GM18870 (cell line): Measurements from ENCODE around the gene OLFML1.
A peak's percentile ranks its signal among the peaks of the same experiment; 100 is the strongest.

Experiments used
- ATAC-seq: cut with Tn5 transposase; IDR thresholded peaks from one replicate; pipeline ENCODE4 v1.9.1; 2021; ENCODE audit warnings: moderate library complexity; ENCODE audit not compliant: unreplicated experiment

The OLFML1 gene

GRCh38 chr11:7485186-7486097, at the start of gene OLFML1:
OLFML1 (plus strand) TSS chr11:7485506; CDS start chr11:7485876, 370 bp downstream.
- ATAC-seq, result no peak

- no peak for ATAC-seq
Measured at GRCh38 chr11:7436146-7436545, 49.2 kb upstream of the OLFML1 start.

GRCh38 chr11:7436657-7437056, 48.6 kb upstream of the OLFML1 start:
- ATAC-seq, result no peak

GRCh38 chr11:7437696-7438095, 47.6 kb upstream of the OLFML1 start:
- ATAC-seq, result no peak

GRCh38 chr11:7439746-7440320, 45.5 kb upstream of the OLFML1 start:
- ATAC-seq, result no peak

GRCh38 chr11:7442588-7443215, 42.6 kb upstream of the OLFML1 start:
- peak; percentile 81 for ATAC-seq

GRCh38 chr11:7444091-7444981, 41.0 kb upstream of the OLFML1 start:
- ATAC-seq, result no peak

GRCh38 chr11:7445564-7445963, 39.7 kb upstream of the OLFML1 start:
- ATAC-seq, result no peak

- ATAC-seq, result no peak
Measured at GRCh38 chr11:7448201-7448600, 37.1 kb upstream of the OLFML1 start.

GRCh38 chr11:7449211-7449840, 36.0 kb upstream of the OLFML1 start:
- no peak for ATAC-seq

- no peak for ATAC-seq
Measured at GRCh38 chr11:7449841-7450214, 35.5 kb upstream of the OLFML1 start.

GRCh38 chr11:7450836-7451235, 34.5 kb upstream of the OLFML1 start:
- ATAC-seq, result no peak

GRCh38 chr11:7451520-7451919, 33.8 kb upstream of the OLFML1 start:
- ATAC-seq, result no peak

- ATAC-seq, result no peak
Measured at GRCh38 chr11:7451952-7452494, 33.3 kb upstream of the OLFML1 start.

- ATAC-seq, result no peak
Measured at GRCh38 chr11:7454854-7455253, 30.5 kb upstream of the OLFML1 start.

GRCh38 chr11:7457211-7457610, 28.1 kb upstream of the OLFML1 start:
- no peak for ATAC-seq

- no peak for ATAC-seq
Measured at GRCh38 chr11:7462706-7463105, 22.6 kb upstream of the OLFML1 start.

- peak; percentile 84 for ATAC-seq
Measured at GRCh38 chr11:7467652-7468051, 17.7 kb upstream of the OLFML1 start.

GRCh38 chr11:7469351-7469865, 15.9 kb upstream of the OLFML1 start:
- no peak for ATAC-seq

- no peak for ATAC-seq
Measured at GRCh38 chr11:7471071-7471470, 14.2 kb upstream of the OLFML1 start.
